ENCODE data around the gene INVS.
"Not testable (repeated sequence)": the region's sequence is repeated elsewhere in the genome, so short reads cannot be mapped to it uniquely, and the experiment has no call there.

The INVS gene

DNA sequence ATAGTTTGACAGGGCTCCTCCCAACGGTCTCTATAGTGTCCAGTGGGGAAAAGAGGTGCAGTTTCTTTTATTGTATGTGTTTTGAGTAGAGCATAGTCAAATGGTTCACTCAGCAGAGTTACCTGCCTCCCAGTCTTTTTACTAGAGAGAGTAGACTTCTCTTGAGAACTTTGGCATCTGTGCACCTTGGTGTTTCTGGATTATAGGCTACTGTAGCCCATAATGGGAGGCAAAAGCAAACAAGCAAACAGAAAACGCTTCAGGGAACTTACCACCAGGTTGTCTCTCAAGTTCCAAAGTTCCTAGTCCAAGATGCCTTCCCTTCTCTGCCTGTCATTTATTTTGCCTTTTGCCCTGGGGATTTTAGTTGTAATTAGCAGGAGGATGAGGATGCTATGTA is 26.2 kb downstream of the INVS start:
- DNase-seq, result no peak

DNA sequence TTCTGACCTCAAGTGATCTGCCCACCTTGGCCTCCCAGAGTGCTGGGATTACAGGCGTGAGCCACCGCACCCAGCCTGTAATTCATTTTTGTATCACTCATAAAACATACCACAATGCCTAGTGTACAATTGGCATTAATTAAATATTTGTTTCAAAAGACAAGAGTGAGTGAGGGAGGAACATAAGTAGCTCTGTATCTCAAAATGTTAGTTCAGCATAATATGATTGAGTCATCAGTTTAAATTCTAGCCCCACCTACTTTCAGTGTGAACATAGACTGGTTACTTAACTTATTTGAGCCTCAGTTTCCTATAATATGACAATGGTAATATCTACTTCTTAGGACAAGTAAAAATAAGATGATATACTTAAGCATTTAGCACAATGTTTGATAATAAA is 26.9 kb downstream of the INVS start:
- no peak for DNase-seq

DNA sequence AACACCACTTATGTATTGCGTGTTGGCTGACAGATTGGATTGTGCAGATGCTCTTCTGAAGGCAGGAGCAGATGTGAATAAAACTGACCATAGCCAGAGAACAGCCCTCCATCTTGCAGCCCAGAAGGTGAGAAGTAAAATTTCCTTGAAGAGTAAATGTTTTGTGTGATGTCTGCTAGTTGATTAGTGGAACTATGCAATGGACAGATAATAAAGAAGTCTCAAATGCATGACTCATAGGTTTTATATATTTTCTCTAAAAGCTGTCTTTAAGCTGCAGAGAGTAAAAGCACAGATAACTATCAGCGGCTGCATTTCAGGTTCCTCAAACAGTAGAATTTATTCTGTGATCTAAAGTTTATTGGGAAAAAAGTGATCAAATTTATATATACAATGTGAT is 27.4 kb downstream of the INVS start:
- DNase-seq, result no peak

DNA sequence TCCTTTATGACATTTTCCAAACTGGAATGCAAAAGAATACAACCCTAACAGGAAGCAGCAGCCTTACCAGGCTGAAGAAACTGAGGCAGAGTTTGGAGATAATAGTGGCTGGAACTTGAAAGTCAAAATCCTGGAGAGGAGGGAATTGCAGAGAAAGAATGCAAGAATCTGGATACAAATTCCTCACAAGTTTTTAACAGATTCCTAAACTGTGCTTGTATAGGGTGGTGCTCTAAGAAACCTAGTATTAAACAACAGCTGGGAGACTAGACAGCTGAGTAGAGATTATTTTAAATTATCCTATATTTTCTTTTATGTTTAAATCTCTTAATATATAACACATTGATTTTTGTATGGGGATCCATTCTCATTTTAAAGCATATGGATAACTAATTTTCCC is 30.7 kb downstream of the INVS start:
- DNase-seq, result no peak

DNA sequence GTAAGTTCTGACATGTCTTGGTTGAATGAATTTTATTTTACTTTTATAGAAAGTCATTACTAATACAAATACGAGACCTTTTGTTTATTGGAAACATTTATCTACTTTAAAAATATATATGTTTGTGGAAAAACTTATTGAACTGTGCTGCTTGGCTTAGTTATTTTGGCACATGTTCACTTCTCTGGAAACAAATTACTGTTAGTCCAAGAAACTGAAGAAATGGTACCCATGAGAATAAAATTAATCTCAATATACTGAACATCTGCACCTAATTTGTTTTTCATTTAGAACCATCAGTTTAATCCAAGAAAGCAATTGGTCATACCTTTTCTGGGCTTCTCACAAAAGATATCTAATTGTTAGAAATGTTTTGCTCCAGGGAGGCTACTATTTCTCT is 32.2 kb downstream of the INVS start:
- DNase-seq, result no peak

DNA sequence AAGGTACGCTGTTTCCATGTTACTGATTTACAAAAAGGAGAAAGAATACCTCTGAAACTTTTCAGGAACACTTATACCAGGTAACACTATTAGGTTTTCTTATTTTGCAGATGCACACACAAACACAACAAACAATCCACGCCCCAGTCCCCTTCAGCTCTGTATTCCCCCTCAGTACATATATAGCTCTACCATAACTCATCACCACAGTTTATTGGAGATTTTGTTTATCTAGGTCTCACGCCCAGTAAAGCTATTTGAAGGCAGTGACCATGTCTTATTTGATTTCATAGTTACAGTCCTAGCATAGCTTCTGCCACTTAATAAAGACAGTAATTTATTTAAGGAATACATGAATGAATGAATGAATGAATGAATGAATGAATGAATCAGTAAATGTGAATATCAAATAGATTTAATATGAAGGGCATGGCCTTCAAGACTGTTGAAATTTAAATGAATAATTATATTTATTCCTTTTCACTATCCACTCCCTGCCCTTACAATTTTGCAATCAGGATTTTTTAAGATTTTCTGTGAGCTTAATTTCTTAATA is 32.9 kb downstream of the INVS start:
- DNase-seq, result no peak

DNA sequence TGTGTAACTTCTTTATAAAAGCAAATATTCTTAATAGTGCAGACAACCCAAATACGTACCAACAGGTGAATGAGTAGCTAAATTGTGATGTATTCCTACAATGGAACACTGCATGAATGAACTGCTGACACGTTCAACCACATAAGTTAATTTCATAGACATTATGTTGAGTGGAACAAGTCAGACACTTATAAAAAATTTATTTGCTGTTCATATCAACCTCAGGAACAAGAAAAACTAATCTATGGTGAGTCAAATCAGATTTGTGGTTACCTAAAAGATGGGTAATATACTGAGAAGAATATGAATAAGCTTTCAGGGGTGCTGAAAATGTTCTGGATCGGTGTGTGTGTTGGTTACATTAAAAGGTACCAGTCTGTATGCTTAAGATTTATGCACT is 35.7 kb downstream of the INVS start:
- no peak for DNase-seq

DNA sequence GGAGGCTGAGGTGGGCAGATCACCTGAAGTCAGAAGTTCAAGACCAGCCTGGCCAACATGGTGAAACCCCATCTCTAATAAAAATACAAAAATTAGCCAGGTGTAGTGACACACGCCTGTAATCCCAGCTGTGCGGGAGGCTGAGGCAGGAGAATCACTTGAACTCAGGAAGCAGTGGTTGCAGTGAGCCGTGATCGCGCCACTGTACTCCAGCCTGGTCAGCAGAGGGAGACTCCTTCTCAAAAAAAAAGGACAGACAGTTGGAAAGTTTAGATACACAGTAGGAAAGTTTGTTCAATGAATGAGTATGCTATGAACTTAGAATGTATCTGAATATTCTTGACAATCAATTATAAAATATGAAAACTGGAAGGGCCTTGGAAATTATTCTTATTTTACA is 37.8 kb downstream of the INVS start:
- not testable (repeated sequence) for DNase-seq

DNA sequence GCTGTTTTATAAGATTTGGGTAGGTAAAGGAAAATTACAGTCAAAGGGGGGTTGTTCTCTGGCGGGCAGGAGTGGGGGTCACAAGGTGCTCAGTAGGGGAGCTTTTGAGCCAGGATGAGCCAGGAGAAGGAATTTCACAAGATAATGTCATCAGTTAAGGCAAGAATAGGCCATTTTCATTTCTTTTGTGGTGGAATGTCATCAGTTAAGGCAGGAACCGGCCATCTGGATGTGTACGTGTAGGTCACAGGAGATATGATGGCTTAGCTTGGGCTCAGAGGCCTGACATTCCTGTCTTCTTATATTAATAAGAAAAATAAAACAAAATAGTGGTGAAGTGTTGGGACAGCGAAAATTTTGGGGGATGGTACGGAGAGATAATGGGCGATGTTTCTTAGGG is 41.3 kb downstream of the INVS start:
- not testable (repeated sequence) for DNase-seq

DNA sequence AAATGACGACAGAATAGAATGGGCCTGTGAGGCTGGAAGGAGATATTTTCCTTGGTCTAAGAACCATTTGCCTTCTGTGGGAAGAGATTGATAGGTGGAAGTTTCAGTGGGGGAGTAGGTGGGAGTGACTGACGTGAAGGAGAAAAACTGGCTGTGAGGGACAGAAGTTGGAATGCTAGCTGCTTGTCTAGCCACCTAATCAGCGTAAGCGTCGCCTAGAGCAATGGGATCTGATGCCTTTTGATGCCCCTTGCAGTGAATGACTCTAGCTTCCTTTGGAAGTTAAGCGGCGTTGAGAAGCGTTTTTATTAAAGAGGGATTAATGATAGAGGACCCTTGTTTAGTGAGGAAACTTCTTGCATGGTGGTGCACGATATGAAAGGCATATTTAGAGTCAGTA is 42.8 kb downstream of the INVS start:
- not testable (repeated sequence) for DNase-seq

DNA sequence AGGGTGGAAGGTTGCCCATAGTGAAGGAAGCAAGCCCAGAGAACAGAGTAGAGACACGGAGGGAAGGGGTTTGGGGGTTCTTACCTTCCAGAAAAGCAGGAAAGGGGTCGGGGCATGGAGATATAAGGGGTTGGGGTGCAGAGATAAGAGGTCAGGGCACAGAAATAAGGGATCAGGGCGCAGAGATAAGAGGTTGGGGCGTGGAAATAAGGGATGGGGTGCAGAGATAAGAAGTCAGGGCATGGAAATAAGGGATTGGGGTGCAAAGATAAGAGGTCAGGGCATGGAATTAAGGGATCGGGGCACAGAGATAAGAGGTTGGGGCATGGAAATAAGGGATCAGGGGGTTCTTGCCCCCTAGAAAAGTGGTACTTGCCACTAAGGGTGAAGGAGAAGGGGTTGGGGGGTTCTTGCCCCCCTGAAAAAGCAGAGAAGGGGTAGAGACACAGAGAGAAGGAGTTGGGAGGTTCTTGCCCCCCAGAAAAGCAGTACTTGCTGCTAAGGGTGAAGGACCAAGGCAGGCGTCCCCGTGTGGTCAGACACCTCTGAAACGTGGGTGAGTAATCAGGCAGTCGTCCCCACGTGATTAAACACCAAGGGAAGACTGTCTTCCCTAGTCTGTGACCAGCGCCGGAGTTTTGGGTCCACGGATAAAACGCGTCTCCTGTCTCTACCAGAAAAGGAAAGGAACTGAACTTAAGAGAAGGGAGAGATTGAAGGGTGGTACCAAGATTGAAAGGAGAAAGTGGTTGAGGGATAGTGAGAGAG is 46.3 kb downstream of the INVS start:
- DNase-seq, result not testable (repeated sequence)

DNA sequence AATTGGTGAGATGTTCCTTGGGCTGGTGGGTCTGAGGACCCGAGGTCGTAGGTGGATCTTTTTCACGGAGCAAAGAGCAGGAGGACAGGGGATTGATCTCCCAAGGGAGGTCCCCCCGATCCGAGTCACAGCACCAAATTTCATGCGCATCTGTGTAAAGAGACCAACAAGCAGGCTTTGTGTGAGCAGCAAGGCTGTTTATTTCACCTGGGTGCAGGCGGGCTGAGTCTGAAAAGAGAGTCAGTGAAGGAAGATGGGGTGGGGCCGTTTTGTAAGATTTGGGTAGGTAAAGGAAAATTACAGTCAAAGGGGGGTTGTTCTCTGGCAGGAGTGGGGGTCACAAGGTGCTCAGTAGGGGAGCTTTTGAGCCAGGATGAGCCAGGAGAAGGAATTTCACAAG is 46.9 kb downstream of the INVS start:
- DNase-seq, result not testable (repeated sequence)

DNA sequence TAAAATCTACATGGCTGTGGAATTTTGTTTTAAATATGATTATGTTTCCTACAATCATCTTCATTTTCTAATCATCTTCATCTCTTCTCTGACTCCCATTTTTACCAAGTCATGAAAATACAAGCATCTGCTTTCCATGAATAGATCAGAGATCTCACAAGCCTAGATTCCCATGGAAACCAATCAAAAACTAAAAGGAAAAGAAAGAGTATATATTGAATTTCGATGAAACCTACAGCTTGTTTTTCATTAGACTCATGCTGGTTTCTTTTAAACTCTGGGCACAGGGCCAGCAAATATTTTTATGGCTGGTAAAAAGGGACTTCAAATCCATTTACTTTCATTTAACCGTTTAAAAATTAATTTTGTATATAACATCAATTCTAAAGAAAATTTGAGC is 51.2 kb downstream of the INVS start:
- peak; percentile 53 for DNase-seq

DNA sequence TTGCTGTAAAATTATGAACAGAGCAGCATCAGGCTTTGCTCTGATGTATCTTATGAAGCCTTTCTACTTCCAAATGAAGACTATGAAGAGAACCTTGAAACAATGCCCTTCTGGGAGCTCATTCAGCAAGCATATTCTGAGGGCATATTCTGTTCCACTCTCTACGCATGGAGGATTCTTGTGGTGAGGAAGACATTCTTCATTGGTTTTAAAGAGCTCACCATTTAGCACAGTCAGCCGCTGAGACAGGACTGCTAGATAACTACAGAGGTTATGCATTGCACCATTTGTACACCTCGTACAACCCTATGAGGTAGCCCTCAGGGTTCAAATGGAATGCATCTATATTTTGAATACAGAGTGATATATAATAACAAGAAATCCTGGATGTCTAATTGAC is 61.0 kb downstream of the INVS start:
- DNase-seq, result no peak

DNA sequence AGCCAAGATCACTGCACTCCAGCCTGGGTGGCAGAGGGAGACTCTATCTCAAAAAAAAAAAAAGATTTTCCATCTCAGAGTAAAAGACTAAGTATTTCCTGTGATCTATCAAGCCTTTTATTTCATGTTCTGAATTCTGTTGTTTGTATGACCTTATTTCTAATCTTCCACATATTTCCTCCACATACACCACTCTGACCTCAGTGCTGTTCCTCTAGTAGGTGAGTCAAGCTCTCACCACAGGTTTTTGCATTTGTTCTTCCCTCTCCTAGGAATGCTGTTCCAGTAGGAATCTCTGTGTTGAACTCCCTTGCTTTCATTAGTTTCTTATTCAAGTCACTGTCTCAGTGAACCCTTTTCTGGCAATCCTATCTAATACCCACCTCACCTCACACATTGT is 68.1 kb downstream of the INVS start:
- no peak for DNase-seq

DNA sequence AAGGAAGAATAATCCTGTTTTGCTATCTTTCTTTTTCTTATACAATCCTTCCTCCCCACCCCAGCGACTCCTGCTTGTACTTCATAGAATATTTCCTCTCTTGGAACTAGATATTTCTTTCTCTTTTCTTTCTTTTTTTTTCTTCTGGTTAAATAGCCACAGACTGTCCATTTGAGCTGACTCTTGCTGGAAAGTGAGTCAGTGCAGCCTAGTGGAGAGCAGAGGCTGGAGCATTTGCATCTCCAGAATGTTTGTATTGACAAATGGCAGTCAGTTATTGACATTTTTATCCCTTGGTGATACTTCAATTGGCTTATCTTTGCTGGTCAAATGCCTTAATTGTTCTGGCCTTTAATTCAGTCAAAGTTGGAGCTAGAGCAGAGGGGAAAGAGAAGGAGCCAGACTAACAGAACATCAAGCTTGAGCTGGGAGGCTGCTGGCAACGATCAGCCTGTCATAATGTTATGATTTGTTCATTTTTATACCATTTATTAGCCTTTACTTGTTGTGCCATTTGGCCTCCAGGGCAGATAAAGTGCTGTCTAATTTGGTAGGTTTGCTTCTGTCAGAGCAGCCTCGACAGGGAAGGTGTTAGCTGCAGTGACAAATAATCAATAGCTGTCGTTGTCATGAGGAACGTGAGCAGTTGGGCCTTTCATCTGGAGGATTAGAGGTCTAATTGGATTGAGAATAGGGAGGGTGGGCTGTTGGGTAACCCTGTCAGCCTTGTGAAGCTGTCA is 69.0 kb downstream of the INVS start:
- no peak for DNase-seq

DNA sequence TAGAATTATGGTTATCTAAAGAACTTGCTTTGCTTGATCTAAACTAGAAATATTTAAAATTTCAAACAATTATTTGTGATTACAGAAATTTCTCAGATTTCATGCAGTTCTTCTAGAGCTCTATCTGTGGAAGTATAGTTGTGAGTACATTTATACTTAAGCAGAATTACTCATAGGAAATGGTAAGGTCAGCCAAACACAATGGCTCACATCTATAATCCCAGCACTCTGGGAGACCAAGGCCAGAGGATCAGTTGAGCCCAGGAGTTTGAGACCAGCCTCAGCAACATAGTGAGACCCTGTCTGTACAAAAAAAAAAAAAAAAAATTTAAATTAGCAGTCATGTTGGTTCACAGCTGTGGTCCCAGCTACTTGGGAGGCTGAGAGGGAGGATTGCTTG is 71.0 kb downstream of the INVS start:
- no peak for DNase-seq

DNA sequence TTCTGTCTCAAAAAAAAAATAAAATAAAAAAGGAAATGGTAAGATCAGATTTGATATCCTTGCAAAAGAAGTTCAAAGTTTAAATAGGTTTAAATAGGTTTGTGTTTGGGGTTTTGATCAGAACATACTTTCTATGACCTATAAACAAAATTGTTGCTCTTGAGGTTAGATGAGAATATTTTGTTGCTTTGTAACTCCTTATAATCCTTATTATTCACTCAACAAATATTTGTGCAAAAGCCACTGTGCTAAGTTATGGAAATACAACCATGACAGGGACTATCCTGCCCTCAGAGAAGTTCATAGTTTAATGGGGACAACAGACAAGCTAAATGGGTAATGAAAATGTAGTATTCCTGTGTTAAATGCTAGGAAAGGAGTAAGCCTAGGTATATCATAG is 71.5 kb downstream of the INVS start:
- DNase-seq, result no peak

DNA sequence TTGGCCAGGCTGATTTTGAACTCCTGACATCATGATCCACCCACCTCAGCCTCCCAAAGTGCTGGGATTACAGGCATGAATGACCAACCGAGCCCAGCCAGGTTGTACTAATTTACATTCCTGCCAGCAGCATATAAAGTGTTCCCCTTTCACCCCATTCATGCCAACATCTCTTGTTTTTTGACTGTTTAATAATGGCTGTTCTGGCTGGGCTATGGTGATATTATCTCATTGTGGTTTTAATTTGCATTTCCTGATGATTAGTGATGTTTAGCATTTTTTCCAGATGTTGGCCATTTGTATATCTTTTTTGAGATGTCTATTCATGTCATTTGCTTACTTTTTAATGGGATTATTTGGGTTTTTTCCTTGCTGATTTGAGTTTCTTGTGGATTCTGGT is 87.3 kb downstream of the INVS start:
- DNase-seq, result no peak

DNA sequence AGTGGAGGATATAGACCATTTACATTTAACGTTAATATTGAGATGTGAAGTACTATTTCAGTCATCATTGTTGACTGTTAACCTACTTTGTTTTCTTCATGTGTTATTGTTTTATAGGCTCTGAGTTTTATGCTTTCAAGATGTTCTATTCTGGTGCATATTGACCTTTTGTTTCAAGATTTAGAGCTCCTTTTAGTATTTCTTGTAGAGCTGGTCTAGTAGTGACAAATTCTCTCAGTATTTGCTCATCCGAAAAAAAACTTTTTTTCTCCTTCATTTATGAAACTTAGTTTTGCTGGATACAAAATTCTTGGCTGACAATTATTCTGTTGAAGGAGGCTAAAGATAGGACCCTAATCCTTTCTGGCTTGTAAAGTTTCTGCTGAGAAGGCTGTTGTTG is 91.3 kb downstream of the INVS start:
- no peak for DNase-seq

DNA sequence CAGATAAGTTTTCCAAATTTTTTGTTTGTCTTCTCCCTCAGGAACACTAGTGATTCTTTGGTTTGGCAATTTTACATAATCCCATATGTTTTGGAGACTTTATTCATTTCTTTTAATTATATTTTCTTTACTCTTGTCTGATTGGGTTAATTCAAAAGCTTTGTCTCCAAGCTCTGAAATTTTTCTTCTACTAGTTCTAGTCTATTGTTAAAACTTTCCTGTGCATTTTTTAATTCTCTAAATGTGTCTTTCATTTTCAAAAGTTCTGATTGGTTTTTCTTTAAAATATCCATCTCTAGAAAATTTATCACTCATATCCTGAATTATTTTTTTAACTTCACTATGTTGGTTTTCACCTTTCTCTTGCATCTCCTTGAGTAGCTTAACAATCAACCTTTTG is 92.2 kb downstream of the INVS start:
- no peak for DNase-seq

DNA sequence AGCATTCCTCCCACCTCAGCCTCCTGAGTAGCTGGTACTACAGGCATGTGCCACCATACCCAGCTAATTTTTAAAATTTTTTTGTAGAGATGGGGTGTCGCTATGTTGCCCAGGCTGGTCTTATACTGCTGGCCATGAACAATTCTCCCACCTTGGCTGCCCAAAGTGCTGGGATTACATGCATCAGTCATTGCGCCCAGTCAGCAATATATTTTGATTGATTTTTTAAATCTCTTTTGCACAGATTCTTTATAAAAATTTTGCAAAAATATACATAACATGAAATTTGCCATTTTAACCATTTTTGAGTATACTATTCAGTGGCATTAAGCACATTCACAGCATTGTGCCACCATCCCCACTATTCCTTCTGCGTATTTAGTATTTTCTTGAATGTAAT is 94.0 kb downstream of the INVS start:
- no peak for DNase-seq

DNA sequence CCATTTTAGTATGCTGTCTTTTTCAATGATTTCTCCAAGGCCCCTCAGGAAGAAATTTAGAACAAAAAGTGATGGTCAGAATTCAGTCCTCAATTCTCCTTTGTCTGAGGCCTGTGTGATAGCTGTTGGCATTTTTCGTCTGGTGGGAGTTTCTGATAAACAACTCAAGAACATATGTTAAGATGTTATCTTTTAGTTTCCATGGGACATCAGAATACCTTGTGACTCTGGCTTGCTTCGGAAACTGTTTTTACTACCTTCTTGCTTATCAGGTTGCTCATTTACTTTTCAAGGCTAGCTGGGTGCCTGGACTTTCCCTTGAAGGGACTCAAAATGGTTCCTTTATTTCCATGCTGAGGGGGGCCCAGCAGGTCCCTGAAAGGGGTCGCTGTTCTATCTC is 97.2 kb downstream of the INVS start:
- no peak for DNase-seq

DNA sequence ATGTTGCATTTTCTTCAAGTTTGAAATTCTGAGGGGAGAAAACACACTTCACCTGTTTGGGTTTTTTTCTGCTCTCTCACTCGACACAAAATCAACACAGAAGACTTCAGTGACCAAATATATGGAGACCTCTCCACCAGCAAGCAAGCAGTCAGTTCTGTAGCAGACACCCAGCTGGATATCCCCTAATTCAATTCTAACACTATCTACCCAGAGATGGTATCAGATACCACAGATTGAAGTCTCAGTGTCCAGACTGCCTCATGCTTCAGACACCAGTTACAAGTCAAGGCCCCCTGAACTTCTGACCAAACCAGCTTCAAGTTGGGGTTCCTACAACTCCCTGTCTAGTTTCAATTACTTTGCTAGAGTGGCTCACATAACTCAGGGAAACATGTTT is 97.8 kb downstream of the INVS start:
- no peak for DNase-seq

DNA sequence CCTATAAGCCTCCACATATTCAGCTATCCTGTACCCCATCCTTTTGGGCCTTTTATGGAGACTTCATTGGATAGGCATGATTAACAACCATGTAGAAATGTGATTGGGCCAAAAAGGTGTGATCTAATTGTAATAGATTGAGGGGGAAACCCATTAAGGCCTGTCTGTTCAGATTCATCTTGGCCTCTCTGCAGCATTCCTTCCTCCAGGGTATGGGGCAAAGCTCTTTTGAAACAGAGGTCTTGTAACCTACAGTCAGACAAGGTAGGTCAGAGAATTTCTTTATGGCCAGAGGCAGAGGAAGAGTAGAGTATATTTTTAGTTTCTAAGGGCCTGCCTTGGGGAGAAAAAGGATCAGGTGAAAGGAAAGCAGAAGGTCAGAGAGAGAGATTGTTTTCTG is 98.5 kb downstream of the INVS start:
- DNase-seq, result no peak
